Gastroesophageal sphincter (tissue), 3 donors: ENCODE measurements around the gene TNS3.

ENCODE experiments used
- CTCF ChIP-seq, 4 experiments: fragments of 200-600 bp in 2 of 4; fragments of 450-650 bp in 2 of 4; sonication (generic) in 1 of 4; IDR thresholded peaks; one replicate each; pipeline ENCODE4 v1.5.1; 2017 to 2019; ENCODE audit warnings: antibody characterized with exemption in 4 of 4, mild to moderate bottlenecking in 2 of 4, moderate library complexity in 2 of 4
- EP300 ChIP-seq: sonication (generic); formaldehyde crosslinking; IDR thresholded peaks from one replicate; pipeline ENCODE4 v1.6.1; 2017; ENCODE audit warnings: antibody characterized with exemption, mild to moderate bottlenecking
- POLR2A ChIP-seq, 2 donors: fragments of 450-650 bp; IDR thresholded peaks; one replicate each; pipeline ENCODE4 v1.6.1; 2017; ENCODE audit warnings: antibody characterized with exemption in 2 of 2, mild to moderate bottlenecking in 2 of 2, moderate library complexity in 1 of 2
- POLR2AphosphoS5 ChIP-seq: sonication (generic); formaldehyde crosslinking; IDR thresholded peaks from one replicate; pipeline ENCODE4 v1.6.1; 2017; ENCODE audit warnings: antibody characterized with exemption

- TF ChIP-seq EP300, result no peak
- TF ChIP-seq CTCF (IDR thresholded peaks at IDR 0.05), result no peak
- TF ChIP-seq POLR2A (IDR thresholded peaks at IDR 0.05), result no peak
- no peak for TF ChIP-seq POLR2AphosphoS5
These were observed 22.6 kb upstream of the TNS3 start for GRCh38 chr7:47604496-47604890.
